Smooth muscle cell (in vitro differentiated cells): Measurements from ENCODE around the gene ACRBP. TPM values are rescaled to one million over a fixed set of nuclear protein-coding genes. Genes with fewer than 3 reads are reported as not detected.
A peak's percentile ranks its signal among the peaks of the same experiment; 100 is the strongest.

ENCODE experiments used
- DNase-seq: peaks from one replicate; lab custom pipeline; 2025; ENCODE audit not compliant: unreplicated experiment; lab: John Stamatoyannopoulos, UW
- H2AFZ ChIP-seq: fragments of 200-600 bp; sonication (generic); 2 replicates; pipeline ENCODE4 v1.6.0; 2016; ENCODE audit warnings: antibody characterized with exemption, low read depth, mild to moderate bottlenecking
- H3F3A ChIP-seq: fragments of 200-600 bp; sonication (generic); 2 replicates; pipeline ENCODE4 v1.6.0; 2017; ENCODE audit warnings: antibody characterized with exemption, low read depth
- H3K27ac ChIP-seq: fragments of 200-600 bp; sonication (generic); 2 replicates; pipeline ENCODE4 v1.5.1; 2016; ENCODE audit warnings: low read depth, mild to moderate bottlenecking
- H3K27me3 ChIP-seq: fragments of 200-600 bp; sonication (generic); 2 replicates; pipeline ENCODE4 v1.6.1; 2016; ENCODE audit warnings: low read depth, mild to moderate bottlenecking
- H3K36me3 ChIP-seq: fragments of 200-600 bp; sonication (generic); 2 replicates; pipeline ENCODE4 v1.5.1; 2016; ENCODE audit warnings: low read depth
- H3K4me1 ChIP-seq: fragments of 200-600 bp; sonication (generic); 2 replicates; pipeline ENCODE4 v1.5.1; 2016; ENCODE audit warnings: low read depth
- H3K4me2 ChIP-seq: fragments of 200-600 bp; sonication (generic); 2 replicates; pipeline ENCODE4 v1.6.0; 2016; ENCODE audit warnings: mild to moderate bottlenecking
- H3K4me3 ChIP-seq: fragments of 200-600 bp; sonication (generic); 2 replicates; pipeline ENCODE4 v1.5.1; 2016; ENCODE audit warnings: mild to moderate bottlenecking
- H3K79me2 ChIP-seq: fragments of 200-600 bp; sonication (generic); 2 replicates; pipeline ENCODE4 v1.6.0; 2016; ENCODE audit warnings: low read depth, mild to moderate bottlenecking
- H3K9ac ChIP-seq: fragments of 200-600 bp; sonication (generic); 2 replicates; pipeline ENCODE4 v1.6.0; 2016; ENCODE audit warnings: low read depth
- H3K9me3 ChIP-seq: fragments of 200-600 bp; sonication (generic); replicated peaks from 2 replicates; pipeline ENCODE4 v1.5.1; 2016; ENCODE audit warnings: low read depth
- H4K20me1 ChIP-seq: fragments of 200-600 bp; sonication (generic); 2 replicates; pipeline ENCODE4 v1.6.0; 2016; ENCODE audit warnings: low read depth
- WGBS: methylation state at CpG from one replicate; pipeline ENCODE4 v1.1.7; 2016; ENCODE audit warnings: low lambda C conversion rate; 5-methylcytosine and 5-hydroxymethylcytosine counted together
- polyA plus RNA-seq: library from polyadenylated mRNA; unstranded; fragments of >200 nt; fragmentation: Nextera tagmentation; extraction: Ambion mirVana; gene quantifications from 2 replicates; pipeline ENCODE4 v1.2.1, GENCODE V29; 2016
- total RNA-seq: library from RNA; depleted of rRNA; stranded (reverse); fragments of >200 nt; gene quantifications from 2 replicates; pipeline ENCODE4 v1.2.3, GENCODE V29; 2014
- TF ChIP-seq, protein P1 (sequence below): fragments of 200-600 bp; sonication (generic); IDR thresholded peaks from 2 replicates; pipeline ENCODE4 v1.5.1; 2017; ENCODE audit warnings: borderline replicate concordance, mild to moderate bottlenecking, antibody characterized with exemption; ENCODE audit not compliant: insufficient read depth, poor library complexity, severe bottlenecking

ACRBP gene
- total RNA-seq (not detected in 2 replicates), polyA plus RNA-seq (0.82 TPM in 1 of 2 replicates, not detected in the other)

DNA sequence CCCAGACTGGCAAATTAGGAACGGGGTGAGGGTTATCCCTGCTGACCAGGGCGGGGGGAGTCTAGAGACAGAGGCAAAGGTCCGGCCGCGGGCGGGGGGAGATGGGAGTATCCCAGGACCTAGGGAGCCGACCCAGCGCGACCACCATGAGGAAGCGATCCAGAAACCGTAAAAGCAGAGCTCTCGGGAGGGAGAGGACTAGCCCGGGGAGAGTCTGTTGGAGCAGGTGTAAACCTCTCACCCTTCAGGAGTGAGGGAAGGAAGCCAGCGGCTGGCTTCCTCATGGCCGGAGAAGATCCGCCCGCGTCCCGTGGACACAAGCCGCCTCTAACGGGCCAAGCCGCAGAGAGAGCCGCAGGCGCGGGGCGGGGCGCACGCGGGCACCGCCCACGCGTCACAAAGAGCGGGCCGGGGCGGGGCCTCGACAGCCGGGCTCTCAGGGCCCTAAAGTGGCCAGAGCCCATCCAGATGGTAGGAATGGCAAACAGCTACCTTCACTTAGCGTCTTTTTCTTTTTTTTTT lies at the start of gene ACRBP:
ACRBP (minus strand) TSS at position 350 of the 522 bp plus-strand sequence; CDS start at position 284, 66 bp downstream.
- 13% methylated on average over 33 of the region's 38 CpGs for WGBS
- Histone ChIP-seq H4K20me1 (no peaks in the 10 kb centered on the region), H3K36me3 (no peaks in the 10 kb centered on the region), H3K4me3 (peak within 1 kb of the TSS; percentile 37), H3K9ac (no peak within 1 kb of the TSS), H3K4me2 (peak within 1 kb of the TSS; percentile 74), H3F3A (no peaks in the 10 kb centered on the region), H2AFZ (no peak within 1 kb of the TSS), H3K79me2 (no peaks in the 10 kb centered on the region), H3K27ac (no peak within 1 kb of the TSS), H3K9me3 (no peaks in the 10 kb centered on the region), H3K27me3 (no peaks in the 10 kb centered on the region), H3K4me1 (no peaks in the 10 kb centered on the region)
- TF ChIP-seq, protein P1, sequence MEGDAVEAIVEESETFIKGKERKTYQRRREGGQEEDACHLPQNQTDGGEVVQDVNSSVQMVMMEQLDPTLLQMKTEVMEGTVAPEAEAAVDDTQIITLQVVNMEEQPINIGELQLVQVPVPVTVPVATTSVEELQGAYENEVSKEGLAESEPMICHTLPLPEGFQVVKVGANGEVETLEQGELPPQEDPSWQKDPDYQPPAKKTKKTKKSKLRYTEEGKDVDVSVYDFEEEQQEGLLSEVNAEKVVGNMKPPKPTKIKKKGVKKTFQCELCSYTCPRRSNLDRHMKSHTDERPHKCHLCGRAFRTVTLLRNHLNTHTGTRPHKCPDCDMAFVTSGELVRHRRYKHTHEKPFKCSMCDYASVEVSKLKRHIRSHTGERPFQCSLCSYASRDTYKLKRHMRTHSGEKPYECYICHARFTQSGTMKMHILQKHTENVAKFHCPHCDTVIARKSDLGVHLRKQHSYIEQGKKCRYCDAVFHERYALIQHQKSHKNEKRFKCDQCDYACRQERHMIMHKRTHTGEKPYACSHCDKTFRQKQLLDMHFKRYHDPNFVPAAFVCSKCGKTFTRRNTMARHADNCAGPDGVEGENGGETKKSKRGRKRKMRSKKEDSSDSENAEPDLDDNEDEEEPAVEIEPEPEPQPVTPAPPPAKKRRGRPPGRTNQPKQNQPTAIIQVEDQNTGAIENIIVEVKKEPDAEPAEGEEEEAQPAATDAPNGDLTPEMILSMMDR = no peak
- no peak for DNase-seq

DNA sequence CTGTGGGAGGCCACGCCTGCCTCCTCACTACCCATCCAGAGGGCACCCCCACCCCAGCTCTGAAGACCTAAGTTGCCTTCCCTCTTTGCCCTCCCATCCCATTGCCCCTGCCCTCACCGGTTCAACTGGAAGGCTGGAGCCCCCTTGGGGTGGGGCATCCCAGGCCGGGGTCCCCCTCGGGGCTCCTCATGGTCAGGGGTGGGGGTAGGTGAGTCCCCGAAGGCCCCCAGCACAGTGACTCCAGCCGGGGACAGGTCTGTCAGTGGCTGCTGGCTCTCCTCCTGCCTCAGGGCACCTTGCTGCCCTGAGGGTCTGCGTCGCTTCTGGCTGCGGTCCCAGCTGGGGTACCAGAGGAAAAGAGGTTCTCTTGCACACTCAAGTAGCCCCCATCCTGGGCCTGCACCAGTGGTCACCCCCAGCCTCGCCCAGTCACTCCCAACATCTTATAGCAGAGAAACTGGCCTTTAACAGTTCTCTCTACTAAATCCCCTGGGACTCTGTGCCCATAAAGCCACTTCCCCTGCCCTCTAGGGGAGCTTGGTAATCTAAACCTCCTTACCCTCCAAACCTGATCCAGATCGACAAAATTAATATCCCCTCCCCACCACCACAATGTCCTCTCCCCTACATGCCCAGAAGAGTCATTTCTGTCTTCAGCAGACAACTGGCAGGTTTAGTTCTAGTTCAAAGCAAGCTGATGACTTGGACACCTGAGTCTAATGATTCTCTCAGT lies 48.2 kb upstream of the ACRBP start:
- no peak for DNase-seq
- TF ChIP-seq, protein P1 = no peak
- Histone ChIP-seq H4K20me1 (no peaks in the 10 kb centered on the region), H3K4me2 (no peak overlapping the region), H3K27me3 (peaks cover 21% of the 10 kb centered on the region), H3K9ac (no peak overlapping the region), H3K36me3 (no peaks in the 10 kb centered on the region), H3K79me2 (no peaks in the 10 kb centered on the region), H3K4me1 (peaks cover under 1% of the 10 kb centered on the region), H3K4me3 (no peak overlapping the region), H3K27ac (no peak overlapping the region), H3F3A (peaks cover 12% of the 10 kb centered on the region), H3K9me3 (no peaks in the 10 kb centered on the region), H2AFZ (no peak overlapping the region)
- 92% methylated on average over 6 of the region's 11 CpGs for WGBS

DNA sequence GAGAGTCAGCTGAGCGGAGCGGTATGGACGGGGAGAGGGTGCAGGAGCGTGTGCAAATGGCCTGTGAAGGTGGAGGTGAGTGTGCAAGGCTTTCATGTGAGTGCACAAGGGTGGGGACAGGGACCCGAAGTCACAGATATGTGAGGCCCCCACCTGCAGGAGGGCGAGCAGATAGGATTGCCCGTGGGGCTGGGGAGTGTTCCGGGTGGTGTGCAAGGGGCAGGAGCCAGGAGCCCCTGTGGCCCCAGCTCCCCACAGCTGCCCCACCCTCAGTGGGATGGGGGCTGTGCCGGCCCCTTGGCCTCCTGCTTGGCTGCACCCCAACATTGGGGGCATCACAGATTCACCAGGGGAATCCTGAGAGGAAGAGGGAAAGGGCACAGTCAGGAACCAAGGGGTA lies 47.5 kb upstream of the ACRBP start:
- TF ChIP-seq, protein P1 = no peak
- no peaks in the 10 kb centered on the region for H3K36me3 ChIP-seq
- no peak overlapping the region for H2AFZ ChIP-seq
- H3F3A ChIP-seq = peaks cover 12% of the 10 kb centered on the region
- 94% methylated on average over 9 of the region's 9 CpGs for whole genome bisulfite sequencing
- DNase-seq = no peak
- H3K9ac ChIP-seq = no peak overlapping the region
- H3K4me1 ChIP-seq = peaks cover 5% of the 10 kb centered on the region
- H3K27me3 ChIP-seq = peaks cover 15% of the 10 kb centered on the region
- H3K4me3 ChIP-seq = no peak overlapping the region
- peaks cover 6% of the 10 kb centered on the region for H3K79me2 ChIP-seq
- H3K9me3 ChIP-seq = no peaks in the 10 kb centered on the region
- no peak overlapping the region for H3K4me2 ChIP-seq
- no peak overlapping the region for H3K27ac ChIP-seq
- H4K20me1 ChIP-seq = no peaks in the 10 kb centered on the region
